Kidney epithelial cell (primary cell): ENCODE data around the gene EGFLAM. TPM values are rescaled to one million over a fixed set of nuclear protein-coding genes. Genes with fewer than 3 reads are reported as not detected.

ENCODE experiments used
- DNase-seq: peaks from one replicate; pipeline ENCODE4 v3.0.0-alpha.2; 2010; ENCODE audit warnings: low read depth
- H3K27me3 ChIP-seq: 2 replicates; pipeline ENCODE4 v1.6.0; 2011; ENCODE audit warnings: low read length; ENCODE audit not compliant: control insufficient read depth, insufficient read depth
- H3K36me3 ChIP-seq: 2 replicates; pipeline ENCODE4 v1.5.1; 2011; ENCODE audit warnings: low read length; ENCODE audit not compliant: control insufficient read depth, insufficient read depth
- H3K4me3 ChIP-seq: 2 replicates; pipeline ENCODE4 v1.5.1; 2011; ENCODE audit warnings: low read depth, mild to moderate bottlenecking, control low read depth, low read length
- CTCF ChIP-seq: IDR thresholded peaks from 2 replicates; pipeline ENCODE4 v1.5.1; 2011; ENCODE audit warnings: mild to moderate bottlenecking, moderate library complexity, low read length, control low read depth, inconsistent platforms; ENCODE audit not compliant: insufficient read depth, poor library complexity, severe bottlenecking
- total RNA-seq: library from RNA; depleted of rRNA; stranded (reverse); fragments of >200 nt; gene quantifications from 2 replicates; pipeline ENCODE4 v1.2.3, GENCODE V29; 2015

EGFLAM gene
- total RNA-seq, 1 donor from 2014 or later, result 3.5 TPM

- DNase-seq, result no peak
- no peak for TF ChIP-seq CTCF
- Histone ChIP-seq H3K4me3 (no peak overlapping the region), H3K36me3 (no peaks in the 10 kb centered on the region), H3K27me3 (peaks cover 5% of the 10 kb centered on the region)
Observed at GRCh38 chr5:38379350-38379937, 121.1 kb downstream of the EGFLAM start.

- no peaks in the 10 kb centered on the region for H3K36me3 ChIP-seq
- no peak for DNase-seq
- TF ChIP-seq CTCF, result no peak
- no peak overlapping the region for H3K4me3 ChIP-seq
- peaks cover 5% of the 10 kb centered on the region for H3K27me3 ChIP-seq
Observed at GRCh38 chr5:38380537-38380936, 122.2 kb downstream of the EGFLAM start.

GRCh38 chr5:38381361-38381760, 123.0 kb downstream of the EGFLAM start:
- TF ChIP-seq CTCF, result no peak
- no peak overlapping the region for H3K4me3 ChIP-seq
- no peak for DNase-seq
- peaks cover 5% of the 10 kb centered on the region for H3K27me3 ChIP-seq
- no peaks in the 10 kb centered on the region for H3K36me3 ChIP-seq

- TF ChIP-seq CTCF, result peak; percentile 89
- no peak overlapping the region for H3K4me3 ChIP-seq
- peak; percentile 31 for DNase-seq
Observed at GRCh38 chr5:38382898-38383297, 124.5 kb downstream of the EGFLAM start.

GRCh38 chr5:38383701-38384100, 125.3 kb downstream of the EGFLAM start:
- DNase-seq, result no peak
- no peaks in the 10 kb centered on the region for H3K36me3 ChIP-seq
- TF ChIP-seq CTCF, result no peak
- peaks cover 2% of the 10 kb centered on the region for H3K27me3 ChIP-seq
- H3K4me3 ChIP-seq, result no peak overlapping the region

More at GRCh38 chr5:38382898-38383297, 124.5 kb downstream of the EGFLAM start:
- Histone ChIP-seq H3K36me3 (no peaks in the 10 kb centered on the region), H3K27me3 (peaks cover 5% of the 10 kb centered on the region)

GRCh38 chr5:38384396-38384795, 126.0 kb downstream of the EGFLAM start:
- Histone ChIP-seq H3K36me3 (no peaks in the 10 kb centered on the region), H3K4me3 (no peak overlapping the region), H3K27me3 (peaks cover 2% of the 10 kb centered on the region)
- no peak for DNase-seq
- TF ChIP-seq CTCF, result no peak
